Thymus (tissue), 11 donors: Measurements from ENCODE around the gene BTBD16. TPM values are rescaled to one million over a fixed set of nuclear protein-coding genes. Genes with fewer than 3 reads are reported as not detected.

ENCODE experiments used
- DNase-seq, 9 donors: peaks; one replicate each; pipeline ENCODE4 v3.0.0-alpha.2; 2013; ENCODE audit warnings: low spot score in 9 of 9, low read depth in 6 of 9, missing footprints in 1 of 9
- H3K27ac ChIP-seq, 2 donors: one replicate each; pipeline ENCODE4 v1.5.1; 2013; ENCODE audit warnings: control low read depth in 1 of 2, low read depth in 1 of 2, low read length in 1 of 2, mild to moderate bottlenecking in 1 of 2, moderate library complexity in 1 of 2
- H3K27me3 ChIP-seq, 2 donors: one replicate each; pipeline ENCODE4 v1.5.1; 2013; ENCODE audit warnings: low read length in 1 of 2; ENCODE audit not compliant: control insufficient read depth in 2 of 2, insufficient read depth in 1 of 2
- H3K36me3 ChIP-seq, 2 donors: one replicate each; pipeline ENCODE4 v1.5.1; 2013; ENCODE audit warnings: low read length in 1 of 2, mild to moderate bottlenecking in 1 of 2, moderate library complexity in 1 of 2; ENCODE audit not compliant: control insufficient read depth in 2 of 2, insufficient read depth in 2 of 2
- H3K4me1 ChIP-seq, 2 donors: one replicate each; pipeline ENCODE4 v1.5.1; 2013; ENCODE audit warnings: low read length in 2 of 2; ENCODE audit not compliant: control insufficient read depth in 2 of 2, insufficient read depth in 2 of 2
- H3K4me3 ChIP-seq, 2 donors: one replicate each; pipeline ENCODE4 v1.5.1; 2013; ENCODE audit warnings: low read length in 2 of 2, control low read depth in 1 of 2, mild to moderate bottlenecking in 1 of 2
- H3K9me3 ChIP-seq, 2 donors: one replicate each; pipeline ENCODE4 v1.5.1; 2013; ENCODE audit warnings: low read length in 1 of 2, mild to moderate bottlenecking in 1 of 2; ENCODE audit not compliant: control insufficient read depth in 2 of 2, insufficient read depth in 1 of 2
- WGBS: extraction: QIAGEN DNeasy Blood & Tissue Kit; methylation state at CpG from one replicate; pipeline ENCODE4 v1.1.7; 2013; 5-methylcytosine and 5-hydroxymethylcytosine counted together
- polyA plus RNA-seq: library from polyadenylated mRNA; stranded (reverse); fragments of 200-250 nt; gene quantifications from one replicate; pipeline ENCODE4 v1.2.3, GENCODE V29; 2013
- total RNA-seq: library from RNA; stranded (reverse); fragments of 120-200 nt; gene quantifications from one replicate; pipeline ENCODE4 v1.2.4, GENCODE V29; 2013
- donor health status: healthy.

The BTBD16 gene
- total and polyA plus RNA-seq, 2 donors = 0.14 to 1.2 TPM

DNA sequence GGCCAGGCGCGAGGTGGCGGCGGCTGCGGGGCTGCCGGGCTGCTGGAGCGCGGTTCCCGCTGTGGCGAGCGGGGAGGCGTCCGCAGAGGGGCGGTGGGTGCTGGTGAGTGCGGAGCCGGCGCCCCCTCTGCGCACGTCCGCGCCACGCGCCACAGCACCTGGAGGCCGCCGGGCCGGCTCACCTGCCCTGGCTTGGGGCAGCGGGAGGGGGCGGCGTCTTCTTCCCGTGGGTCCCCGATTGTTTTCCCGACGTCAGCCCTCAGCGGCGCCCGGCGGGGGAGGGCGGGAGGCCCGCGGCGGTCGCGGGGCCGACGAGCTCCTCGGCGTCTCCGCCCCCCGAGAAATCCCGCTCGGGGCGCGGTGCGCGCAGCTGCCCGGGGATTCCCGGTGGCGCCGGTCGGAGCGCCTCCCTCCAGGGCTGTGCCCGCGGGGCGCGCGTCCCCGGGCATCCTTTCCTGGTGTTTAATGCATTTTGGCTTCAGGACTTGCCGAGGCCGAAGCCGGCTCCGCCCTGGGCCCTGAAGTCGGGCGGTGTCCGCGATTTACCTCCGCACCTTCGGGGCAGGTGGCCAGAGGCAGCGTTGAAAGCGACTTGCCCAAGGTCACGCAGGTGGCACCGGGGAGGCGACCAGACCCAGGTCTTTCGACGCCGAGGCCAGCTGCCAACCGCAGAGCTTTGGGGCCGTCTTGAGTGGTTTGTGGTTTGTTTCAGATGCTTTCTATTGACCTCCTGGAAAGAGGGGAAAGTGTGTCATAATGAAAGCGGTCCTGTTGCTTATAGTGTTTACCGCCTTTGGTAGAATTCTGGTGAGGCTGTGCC, 104.0 kb downstream of the BTBD16 start:
- Histone ChIP-seq H3K4me1 (peaks cover 6 to 7% of the 10 kb centered on the region in 2 donors), H3K27me3 (peaks cover 20 to 50% of the 10 kb centered on the region in 2 donors), H3K27ac (peak overlapping the region; percentile 57 to 89), H3K4me3 (peak overlapping the region; percentile 48 to 82), H3K36me3 (no peaks in the 10 kb centered on the region), H3K9me3 (no peaks in the 10 kb centered on the region)
- peak in 8 of 9 donors; percentile 4 to 57 (median 28) for DNase-seq
- 1% methylated on average over 89 of the region's 89 CpGs for WGBS

DNA sequence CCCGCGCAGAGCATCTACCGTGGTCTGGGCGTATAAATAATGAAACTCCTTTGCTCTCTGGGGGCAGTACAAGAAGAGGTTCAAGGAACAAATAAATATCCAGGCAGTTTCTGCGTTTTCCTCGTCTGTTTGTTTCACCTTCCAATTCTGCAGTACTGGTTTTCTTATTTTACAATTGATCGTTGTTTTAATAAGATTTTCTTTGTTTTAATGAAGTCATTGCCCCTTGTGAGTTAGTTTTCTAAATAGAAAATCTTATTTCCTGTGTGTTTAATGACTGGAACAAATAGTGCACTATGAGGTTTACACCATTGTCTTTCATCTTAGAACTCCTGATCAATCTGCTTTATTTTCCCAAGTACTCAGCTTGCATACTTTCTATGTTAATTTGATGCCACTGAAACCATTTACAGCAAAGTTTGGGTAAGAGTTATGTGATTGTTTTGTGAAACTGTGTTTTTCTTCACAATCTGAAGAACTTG, 104.6 kb downstream of the BTBD16 start:
- no peaks in the 10 kb centered on the region for H3K36me3 ChIP-seq
- DNase-seq = no peak
- peak overlapping the region; percentile 48 to 82 for H3K4me3 ChIP-seq
- H3K4me1 ChIP-seq = peaks cover 6 to 7% of the 10 kb centered on the region in 2 donors
- H3K27ac ChIP-seq = peak overlapping the region; percentile 57 to 89
- 12% methylated on average over 7 of the region's 7 CpGs for WGBS
- no peaks in the 10 kb centered on the region for H3K9me3 ChIP-seq
- H3K27me3 ChIP-seq = peaks cover 20 to 46% of the 10 kb centered on the region in 2 donors

DNA sequence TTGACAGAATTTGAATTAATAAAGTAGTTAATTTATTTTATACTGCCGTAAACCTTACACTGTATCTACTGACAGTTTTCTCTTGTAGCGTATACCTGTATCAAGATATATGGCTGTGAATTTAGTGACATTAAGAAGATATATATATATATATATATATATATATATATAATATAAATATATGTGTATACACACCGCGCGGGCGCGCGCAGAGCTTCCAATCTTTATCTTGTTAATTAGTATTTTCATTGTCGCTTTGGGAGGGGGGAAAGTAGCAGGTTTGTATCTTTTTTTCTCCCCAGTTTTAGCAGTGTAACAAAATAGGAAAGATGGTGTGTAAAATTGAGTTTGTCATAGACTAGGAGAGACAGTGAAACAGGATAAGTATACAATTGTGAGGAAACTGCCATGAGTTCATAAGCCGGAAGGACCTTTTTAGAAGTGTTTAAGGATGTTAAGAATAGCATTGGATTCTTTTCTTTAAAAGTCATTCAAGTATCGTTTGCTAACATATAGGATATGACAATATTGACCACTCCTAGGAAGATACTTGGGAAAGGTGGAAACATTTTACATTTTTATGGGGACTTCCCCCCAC, 105.4 kb downstream of the BTBD16 start:
- Histone ChIP-seq H3K36me3 (no peaks in the 10 kb centered on the region), H3K27ac (no peak overlapping the region), H3K27me3 (peaks cover 20 to 45% of the 10 kb centered on the region in 2 donors), H3K9me3 (no peaks in the 10 kb centered on the region), H3K4me3 (no peak overlapping the region), H3K4me1 (peaks cover 6 to 7% of the 10 kb centered on the region in 2 donors)
- no peak for DNase-seq
- WGBS = 97% methylated on average over 11 of the region's 11 CpGs

DNA sequence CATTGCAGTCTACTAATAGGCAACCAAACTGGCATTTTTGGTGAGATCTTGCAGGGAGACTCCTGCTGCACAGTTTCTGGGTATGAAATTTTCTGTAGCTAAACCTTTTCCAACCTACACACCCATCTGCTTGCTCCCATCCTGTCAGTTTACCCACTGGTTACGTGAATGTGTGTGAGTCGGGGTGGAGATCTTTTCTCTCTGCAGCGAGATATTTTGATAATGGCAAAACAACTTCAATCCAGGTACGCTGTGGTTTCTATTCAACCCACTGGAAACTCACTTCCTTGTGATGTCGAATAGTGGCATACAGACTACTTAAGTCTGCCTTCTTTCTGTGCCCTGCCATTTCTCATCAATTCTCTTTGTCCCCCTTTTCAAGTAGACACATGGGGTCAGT, 107.9 kb downstream of the BTBD16 start:
- WGBS = 73% methylated on average over 5 of the region's 5 CpGs
- no peak overlapping the region for H3K27ac ChIP-seq

DNA sequence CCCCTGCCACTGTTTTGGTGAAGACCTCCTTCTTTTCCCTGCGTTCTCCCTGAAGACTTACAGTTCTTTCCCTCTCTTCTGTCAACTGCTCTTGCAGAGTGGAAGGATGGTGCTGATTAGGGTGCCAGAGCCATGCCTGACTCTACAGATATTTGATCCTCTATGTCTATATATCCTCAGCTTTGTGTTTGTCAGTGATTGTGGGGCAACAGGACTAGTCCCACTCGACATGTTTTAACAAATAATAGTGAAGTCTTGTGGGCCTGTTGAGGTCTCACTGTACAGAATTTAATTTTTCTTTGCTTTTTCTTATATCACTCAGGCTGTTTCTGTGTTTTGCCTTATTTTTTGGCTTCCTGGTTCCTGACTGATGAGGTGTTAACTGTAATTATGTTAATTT, 108.4 kb downstream of the BTBD16 start:
- DNase-seq = no peak
- Histone ChIP-seq H3K9me3 (no peaks in the 10 kb centered on the region), H3K27ac (no peak overlapping the region), H3K4me3 (no peak overlapping the region), H3K27me3 (peaks cover 10 to 22% of the 10 kb centered on the region in 2 donors), H3K4me1 (peaks cover 0 to 3% of the 10 kb centered on the region in 2 donors), H3K36me3 (no peaks in the 10 kb centered on the region)
- 93% methylated on average over 2 of the region's 2 CpGs for WGBS

More for the DNA sequence above, 107.9 kb downstream of the BTBD16 start:
- H3K9me3 ChIP-seq = no peaks in the 10 kb centered on the region
- H3K36me3 ChIP-seq = no peaks in the 10 kb centered on the region
- peaks cover 2 to 3% of the 10 kb centered on the region in 2 donors for H3K4me1 ChIP-seq
- peaks cover 13 to 24% of the 10 kb centered on the region in 2 donors for H3K27me3 ChIP-seq
- H3K4me3 ChIP-seq = no peak overlapping the region
- peak in 2 of 9 donors; percentile 25 to 58 for DNase-seq

DNA sequence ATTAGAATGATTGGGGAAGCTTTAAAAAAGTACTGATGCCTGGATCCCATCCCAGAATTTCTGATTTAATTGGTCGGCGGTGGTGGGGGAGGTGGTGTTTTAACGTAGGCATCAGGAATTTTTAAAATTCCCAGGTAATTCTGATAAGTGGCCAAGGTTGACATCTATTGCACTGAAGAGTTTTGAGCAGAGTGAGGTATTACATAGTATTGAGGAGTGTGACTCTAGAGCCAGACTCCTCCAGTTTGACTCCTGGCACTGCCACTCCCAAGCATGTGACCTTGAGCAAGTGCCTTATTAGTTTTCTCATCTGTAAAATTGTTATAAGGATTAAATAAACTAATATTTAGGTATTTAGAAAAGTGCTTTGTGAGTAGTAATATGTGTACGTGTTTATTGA, 109.6 kb downstream of the BTBD16 start:
- no peak overlapping the region for H3K27ac ChIP-seq
- no peaks in the 10 kb centered on the region for H3K4me1 ChIP-seq
- no peak for DNase-seq
- H3K27me3 ChIP-seq = peaks cover 2 to 13% of the 10 kb centered on the region in 2 donors
- H3K9me3 ChIP-seq = no peaks in the 10 kb centered on the region
- 96% methylated on average over 4 of the region's 4 CpGs for WGBS
- no peaks in the 10 kb centered on the region for H3K36me3 ChIP-seq
- no peak overlapping the region for H3K4me3 ChIP-seq

DNA sequence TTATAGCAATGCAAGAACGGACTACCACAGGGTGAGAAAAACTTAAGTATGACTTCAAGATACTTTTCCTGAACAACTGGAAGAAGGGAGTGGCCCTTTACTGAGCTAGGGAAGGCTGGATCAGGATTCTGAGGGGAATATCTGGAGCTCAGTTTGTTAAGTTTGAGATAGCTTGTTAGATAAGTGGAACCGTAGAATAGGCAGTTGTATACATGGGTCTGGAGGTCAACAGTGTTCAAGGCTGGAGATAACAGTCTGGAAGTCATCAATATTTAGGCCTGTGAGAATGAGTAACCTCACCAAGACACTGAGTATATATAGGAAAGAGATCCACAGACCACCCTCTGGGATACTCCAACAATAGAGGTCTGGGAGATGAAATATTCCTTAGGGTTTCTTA, 110.6 kb downstream of the BTBD16 start:
- no peaks in the 10 kb centered on the region for H3K36me3 ChIP-seq
- no peaks in the 10 kb centered on the region for H3K9me3 ChIP-seq
- 97% methylated on average over 2 of the region's 2 CpGs for WGBS
- no peaks in the 10 kb centered on the region for H3K4me1 ChIP-seq
- H3K4me3 ChIP-seq = no peak overlapping the region
- H3K27me3 ChIP-seq = peaks cover 0 to 4% of the 10 kb centered on the region in 2 donors
- no peak for DNase-seq
- no peak overlapping the region for H3K27ac ChIP-seq

DNA sequence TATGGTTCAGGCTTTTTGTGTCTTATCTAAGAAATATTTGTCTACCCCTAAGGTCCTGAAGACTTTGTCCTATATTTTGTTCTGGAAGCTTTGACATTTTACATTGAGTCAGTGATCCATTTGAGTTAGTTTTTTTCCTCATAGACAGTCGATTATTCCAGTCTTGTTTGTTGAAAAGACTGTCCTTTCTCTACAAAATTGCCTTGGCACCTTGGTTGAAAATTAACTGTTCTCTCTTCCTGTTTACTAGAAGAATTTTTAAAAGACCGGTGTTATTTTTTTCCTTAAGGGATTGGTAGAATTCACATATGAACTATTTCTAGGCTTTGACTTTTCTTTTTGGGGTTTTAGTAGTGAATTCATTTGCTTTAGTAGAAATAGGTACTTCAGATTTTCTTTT, 115.4 kb downstream of the BTBD16 start:
- WGBS = 90% methylated on average over 2 of the region's 2 CpGs
- no peaks in the 10 kb centered on the region for H3K27me3 ChIP-seq

DNA sequence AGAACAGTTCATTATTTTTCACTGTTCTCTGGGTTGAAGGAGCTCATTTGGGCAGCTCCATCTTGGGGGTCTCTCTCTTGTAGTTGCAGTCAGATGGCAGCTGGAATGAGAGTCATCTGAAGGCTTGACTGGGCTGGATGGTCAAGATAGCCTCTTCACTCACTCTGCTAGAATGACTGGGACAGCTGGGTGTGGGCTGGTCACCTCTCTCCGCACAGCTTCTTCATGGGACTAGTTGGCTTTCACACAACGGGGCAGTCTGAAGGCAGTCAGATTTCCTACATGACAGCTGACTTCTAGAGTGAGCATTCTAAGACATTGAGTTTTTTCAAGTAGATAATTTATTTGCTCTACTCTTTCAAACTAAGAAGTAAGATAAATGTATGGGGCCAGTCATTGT, 116.5 kb downstream of the BTBD16 start:
- H3K9me3 ChIP-seq = no peaks in the 10 kb centered on the region
- H3K27me3 ChIP-seq = no peaks in the 10 kb centered on the region
- DNase-seq = no peak
- 96% methylated on average over 2 of the region's 2 CpGs for WGBS
- no peaks in the 10 kb centered on the region for H3K36me3 ChIP-seq
- H3K4me3 ChIP-seq = no peak overlapping the region
- no peak overlapping the region for H3K27ac ChIP-seq
- H3K4me1 ChIP-seq = no peaks in the 10 kb centered on the region

More for the DNA sequence above, 115.4 kb downstream of the BTBD16 start:
- Histone ChIP-seq H3K4me3 (no peak overlapping the region), H3K36me3 (no peaks in the 10 kb centered on the region), H3K27ac (no peak overlapping the region), H3K9me3 (no peaks in the 10 kb centered on the region), H3K4me1 (no peaks in the 10 kb centered on the region)
- no peak for DNase-seq
